Glutamatergic neuron (in vitro differentiated cells): ENCODE results near the gene HLTF. TPM values are rescaled to one million over a fixed set of nuclear protein-coding genes. Genes with fewer than 3 reads are reported as not detected.

Source experiments
- DNase-seq: peaks from one replicate; pipeline ENCODE4 v3.0.0; 2022
- H3K27ac Mint-ChIP-seq: one replicate; pipeline ENCODE4 v1.8.0; 2020; ENCODE audit warnings: mild to moderate bottlenecking, mixed read lengths, inconsistent platforms; ENCODE audit not compliant: unreplicated experiment
- H3K27me3 Mint-ChIP-seq: one replicate; pipeline ENCODE4 v1.8.0; 2020; ENCODE audit warnings: mild to moderate bottlenecking, moderate library complexity, mixed read lengths, inconsistent platforms; ENCODE audit not compliant: unreplicated experiment
- H3K36me3 Mint-ChIP-seq: one replicate; pipeline ENCODE4 v1.8.0; 2020; ENCODE audit warnings: mild to moderate bottlenecking, mixed read lengths, inconsistent platforms; ENCODE audit not compliant: unreplicated experiment
- H3K4me1 Mint-ChIP-seq: one replicate; pipeline ENCODE4 v1.8.0; 2020; ENCODE audit warnings: mild to moderate bottlenecking, low read depth, mixed read lengths, inconsistent platforms; ENCODE audit not compliant: unreplicated experiment
- H3K4me3 Mint-ChIP-seq: one replicate; pipeline ENCODE4 v1.8.0; 2020; ENCODE audit warnings: mild to moderate bottlenecking, mixed read lengths, inconsistent platforms; ENCODE audit not compliant: unreplicated experiment
- H3K9me3 Mint-ChIP-seq: one replicate; pipeline ENCODE4 v1.8.0; 2020; ENCODE audit warnings: mild to moderate bottlenecking, moderate library complexity, mixed read lengths, inconsistent platforms; ENCODE audit not compliant: unreplicated experiment
- CTCF ChIP-seq: fragments of 200-600 bp; sonication (generic); IDR thresholded peaks from one replicate; pipeline ENCODE4 v1.5.0; 2021; ENCODE audit not compliant: partially characterized antibody, unreplicated experiment
- total RNA-seq: library from RNA; stranded (reverse); fragmentation: NEBNext Ultra II Directional; extraction: Animal tissue kit (Norgen Biotek cat#: 25700); gene quantifications from one replicate; pipeline ENCODE4 v1.2.1, GENCODE V29; 2021; ENCODE audit not compliant: unreplicated experiment

The HLTF gene
- total RNA-seq, 1 donor from 2014 or later = 45.1 TPM

- Mint-ChIP-seq H3K4me3 (no peak overlapping the region), H3K27me3 (no peaks in the 10 kb centered on the region), H3K4me1 (peaks cover 9% of the 10 kb centered on the region), H3K27ac (no peak overlapping the region), H3K9me3 (peaks cover 4% of the 10 kb centered on the region), H3K36me3 (no peaks in the 10 kb centered on the region)
- no peak for DNase-seq
- no peak for TF ChIP-seq CTCF
These were observed 48.6 kb downstream of the HLTF start for GRCh38 chr3:149037684-149038083.

- no peaks in the 10 kb centered on the region for H3K9me3 Mint-ChIP-seq
- peaks cover 1% of the 10 kb centered on the region for H3K4me1 Mint-ChIP-seq
- no peaks in the 10 kb centered on the region for H3K36me3 Mint-ChIP-seq
- no peak overlapping the region for H3K4me3 Mint-ChIP-seq
- no peaks in the 10 kb centered on the region for H3K27me3 Mint-ChIP-seq
- H3K27ac Mint-ChIP-seq = no peak overlapping the region
- DNase-seq = no peak
- no peak for TF ChIP-seq CTCF
These were observed 55.2 kb downstream of the HLTF start for GRCh38 chr3:149031096-149031495.

GRCh38 chr3:149026718-149027117, 59.6 kb downstream of the HLTF start:
- H3K36me3 Mint-ChIP-seq = peaks cover 18% of the 10 kb centered on the region
- H3K27me3 Mint-ChIP-seq = no peaks in the 10 kb centered on the region
- H3K27ac Mint-ChIP-seq = no peak overlapping the region
- no peak overlapping the region for H3K4me3 Mint-ChIP-seq
- no peak for DNase-seq
- H3K9me3 Mint-ChIP-seq = no peaks in the 10 kb centered on the region
- H3K4me1 Mint-ChIP-seq = peaks cover 1% of the 10 kb centered on the region
- no peak for TF ChIP-seq CTCF

GRCh38 chr3:149023951-149024350, 62.4 kb downstream of the HLTF start:
- Mint-ChIP-seq H3K27ac (no peak overlapping the region), H3K36me3 (peaks cover 18% of the 10 kb centered on the region), H3K4me3 (no peak overlapping the region), H3K27me3 (no peaks in the 10 kb centered on the region), H3K4me1 (peaks cover 1% of the 10 kb centered on the region), H3K9me3 (no peaks in the 10 kb centered on the region)
- TF ChIP-seq CTCF = no peak
- no peak for DNase-seq

GRCh38 chr3:149021830-149022229, 64.5 kb downstream of the HLTF start:
- H3K27ac Mint-ChIP-seq = no peak overlapping the region

More at GRCh38 chr3:149021830-149022229, 64.5 kb downstream of the HLTF start:
- Mint-ChIP-seq H3K36me3 (peaks cover 18% of the 10 kb centered on the region), H3K4me1 (peaks cover 1% of the 10 kb centered on the region), H3K9me3 (no peaks in the 10 kb centered on the region), H3K4me3 (no peak overlapping the region), H3K27me3 (no peaks in the 10 kb centered on the region)
- DNase-seq = no peak
- no peak for TF ChIP-seq CTCF
